SK-N-SH (cell line): ENCODE data around the gene SCN9A.

ENCODE experiments used
- ELF1 ChIP-seq: IDR thresholded peaks from 2 replicates; pipeline ENCODE4 v1.4.0; 2012
- MAX ChIP-seq: IDR thresholded peaks from 2 replicates; pipeline ENCODE4 v1.4.0; 2012; ENCODE audit warnings: low read depth
- NFIC ChIP-seq: IDR thresholded peaks from 2 replicates; pipeline ENCODE4 v1.4.0; 2012; ENCODE audit warnings: borderline replicate concordance
- PBX3 ChIP-seq: IDR thresholded peaks from 2 replicates; pipeline ENCODE4; 2012
- POLR2AphosphoS5 ChIP-seq: IDR thresholded peaks from 2 replicates; pipeline ENCODE4 v1.6.1; 2012; ENCODE audit warnings: low read depth, low read length
- RCOR1 ChIP-seq: fragments of 150-350 bp; IDR thresholded peaks from 2 replicates; pipeline ENCODE4 v1.6.1; 2017; ENCODE audit warnings: antibody characterized with exemption, low read length
- SMC3 ChIP-seq: IDR thresholded peaks from 2 replicates; pipeline ENCODE4 v1.6.1; 2012; ENCODE audit warnings: low read depth, low read length, improper control_type of control experiment
- TF ChIP-seq, protein P1 (sequence below): IDR thresholded peaks from 2 replicates; pipeline ENCODE4 v1.6.1; 2012; ENCODE audit warnings: mild to moderate bottlenecking, low read depth, low read length, moderate library complexity
- TF ChIP-seq, protein P2 (sequence below): fragments of 200-600 bp; sonication (generic); IDR thresholded peaks from 2 replicates; pipeline ENCODE4 v1.6.1; 2017; ENCODE audit warnings: antibody characterized with exemption, mild to moderate bottlenecking, moderate library complexity

DNA sequence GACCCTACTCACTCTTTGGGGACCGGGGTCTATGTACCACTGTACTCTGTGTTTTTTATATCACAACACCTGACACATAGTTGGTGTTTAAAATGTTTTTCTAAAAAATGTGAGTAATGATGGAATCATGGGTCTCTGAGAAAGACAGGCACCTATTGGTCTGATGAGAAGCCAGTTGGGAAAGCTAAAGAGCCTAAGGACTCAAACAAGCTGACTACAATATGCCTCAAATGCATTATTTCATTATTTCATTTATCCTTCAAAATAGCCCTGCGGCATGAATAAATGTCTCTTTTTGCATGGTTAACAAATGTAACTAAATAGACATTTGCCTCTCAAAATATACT, 145.0 kb downstream of the SCN9A start:
- no peak for TF ChIP-seq MAX
- TF ChIP-seq, protein P1, sequence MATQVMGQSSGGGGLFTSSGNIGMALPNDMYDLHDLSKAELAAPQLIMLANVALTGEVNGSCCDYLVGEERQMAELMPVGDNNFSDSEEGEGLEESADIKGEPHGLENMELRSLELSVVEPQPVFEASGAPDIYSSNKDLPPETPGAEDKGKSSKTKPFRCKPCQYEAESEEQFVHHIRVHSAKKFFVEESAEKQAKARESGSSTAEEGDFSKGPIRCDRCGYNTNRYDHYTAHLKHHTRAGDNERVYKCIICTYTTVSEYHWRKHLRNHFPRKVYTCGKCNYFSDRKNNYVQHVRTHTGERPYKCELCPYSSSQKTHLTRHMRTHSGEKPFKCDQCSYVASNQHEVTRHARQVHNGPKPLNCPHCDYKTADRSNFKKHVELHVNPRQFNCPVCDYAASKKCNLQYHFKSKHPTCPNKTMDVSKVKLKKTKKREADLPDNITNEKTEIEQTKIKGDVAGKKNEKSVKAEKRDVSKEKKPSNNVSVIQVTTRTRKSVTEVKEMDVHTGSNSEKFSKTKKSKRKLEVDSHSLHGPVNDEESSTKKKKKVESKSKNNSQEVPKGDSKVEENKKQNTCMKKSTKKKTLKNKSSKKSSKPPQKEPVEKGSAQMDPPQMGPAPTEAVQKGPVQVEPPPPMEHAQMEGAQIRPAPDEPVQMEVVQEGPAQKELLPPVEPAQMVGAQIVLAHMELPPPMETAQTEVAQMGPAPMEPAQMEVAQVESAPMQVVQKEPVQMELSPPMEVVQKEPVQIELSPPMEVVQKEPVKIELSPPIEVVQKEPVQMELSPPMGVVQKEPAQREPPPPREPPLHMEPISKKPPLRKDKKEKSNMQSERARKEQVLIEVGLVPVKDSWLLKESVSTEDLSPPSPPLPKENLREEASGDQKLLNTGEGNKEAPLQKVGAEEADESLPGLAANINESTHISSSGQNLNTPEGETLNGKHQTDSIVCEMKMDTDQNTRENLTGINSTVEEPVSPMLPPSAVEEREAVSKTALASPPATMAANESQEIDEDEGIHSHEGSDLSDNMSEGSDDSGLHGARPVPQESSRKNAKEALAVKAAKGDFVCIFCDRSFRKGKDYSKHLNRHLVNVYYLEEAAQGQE = no peak
- TF ChIP-seq, protein P2, sequence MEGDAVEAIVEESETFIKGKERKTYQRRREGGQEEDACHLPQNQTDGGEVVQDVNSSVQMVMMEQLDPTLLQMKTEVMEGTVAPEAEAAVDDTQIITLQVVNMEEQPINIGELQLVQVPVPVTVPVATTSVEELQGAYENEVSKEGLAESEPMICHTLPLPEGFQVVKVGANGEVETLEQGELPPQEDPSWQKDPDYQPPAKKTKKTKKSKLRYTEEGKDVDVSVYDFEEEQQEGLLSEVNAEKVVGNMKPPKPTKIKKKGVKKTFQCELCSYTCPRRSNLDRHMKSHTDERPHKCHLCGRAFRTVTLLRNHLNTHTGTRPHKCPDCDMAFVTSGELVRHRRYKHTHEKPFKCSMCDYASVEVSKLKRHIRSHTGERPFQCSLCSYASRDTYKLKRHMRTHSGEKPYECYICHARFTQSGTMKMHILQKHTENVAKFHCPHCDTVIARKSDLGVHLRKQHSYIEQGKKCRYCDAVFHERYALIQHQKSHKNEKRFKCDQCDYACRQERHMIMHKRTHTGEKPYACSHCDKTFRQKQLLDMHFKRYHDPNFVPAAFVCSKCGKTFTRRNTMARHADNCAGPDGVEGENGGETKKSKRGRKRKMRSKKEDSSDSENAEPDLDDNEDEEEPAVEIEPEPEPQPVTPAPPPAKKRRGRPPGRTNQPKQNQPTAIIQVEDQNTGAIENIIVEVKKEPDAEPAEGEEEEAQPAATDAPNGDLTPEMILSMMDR = no peak
- no peak for TF ChIP-seq RCOR1
- TF ChIP-seq NFIC = no peak
- TF ChIP-seq POLR2AphosphoS5 = no peak
- TF ChIP-seq SMC3 = no peak
- no peak for TF ChIP-seq ELF1
- no peak for TF ChIP-seq PBX3
